GM12875 (cell line): ENCODE results near the gene ELP1.

Experiments
- H3K4me3 ChIP-seq: one replicate; pipeline ENCODE4 v1.5.1; 2011; ENCODE audit warnings: low read depth, low read length, control low read depth
- TF ChIP-seq, protein P1 (sequence below): IDR thresholded peaks from 2 replicates; pipeline ENCODE4 v1.5.1; 2011; ENCODE audit warnings: low read depth, mild to moderate bottlenecking, control low read depth, inconsistent platforms, low read length, moderate library complexity, borderline replicate concordance; ENCODE audit not compliant: insufficient read depth

The ELP1 gene

DNA sequence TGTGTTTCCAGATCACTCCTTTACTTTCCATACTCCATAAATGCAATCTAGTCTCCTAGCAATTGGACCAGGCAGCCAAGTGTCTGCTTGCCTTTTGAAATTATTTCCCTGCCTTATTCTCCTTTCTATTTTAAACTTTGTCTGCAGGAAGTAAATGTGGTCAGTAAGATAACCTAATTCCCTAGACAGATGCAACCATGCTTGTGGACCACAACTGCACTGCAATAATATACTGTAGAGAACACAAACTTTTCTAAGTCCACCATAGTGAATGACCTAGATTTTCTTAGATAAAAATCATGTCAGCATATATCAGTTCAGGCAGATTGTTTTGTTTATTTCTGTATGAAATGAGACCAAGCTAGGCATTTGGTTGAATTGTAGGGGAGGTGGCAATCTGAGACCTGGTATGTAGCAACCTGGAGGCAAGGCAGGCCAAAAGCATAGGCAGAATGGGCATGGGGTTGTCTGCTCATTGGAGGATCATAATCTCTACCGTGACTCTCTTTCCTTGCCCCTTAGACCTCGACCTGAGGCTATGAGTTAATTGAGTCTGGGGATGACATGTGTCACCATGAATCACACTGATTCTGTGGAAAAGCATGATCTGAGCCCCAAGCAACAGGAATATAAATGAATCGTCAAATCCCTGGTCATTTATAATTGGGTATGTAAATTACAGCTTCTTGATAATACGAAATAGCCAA lies 98.8 kb downstream of the ELP1 start:
- TF ChIP-seq, protein P1, sequence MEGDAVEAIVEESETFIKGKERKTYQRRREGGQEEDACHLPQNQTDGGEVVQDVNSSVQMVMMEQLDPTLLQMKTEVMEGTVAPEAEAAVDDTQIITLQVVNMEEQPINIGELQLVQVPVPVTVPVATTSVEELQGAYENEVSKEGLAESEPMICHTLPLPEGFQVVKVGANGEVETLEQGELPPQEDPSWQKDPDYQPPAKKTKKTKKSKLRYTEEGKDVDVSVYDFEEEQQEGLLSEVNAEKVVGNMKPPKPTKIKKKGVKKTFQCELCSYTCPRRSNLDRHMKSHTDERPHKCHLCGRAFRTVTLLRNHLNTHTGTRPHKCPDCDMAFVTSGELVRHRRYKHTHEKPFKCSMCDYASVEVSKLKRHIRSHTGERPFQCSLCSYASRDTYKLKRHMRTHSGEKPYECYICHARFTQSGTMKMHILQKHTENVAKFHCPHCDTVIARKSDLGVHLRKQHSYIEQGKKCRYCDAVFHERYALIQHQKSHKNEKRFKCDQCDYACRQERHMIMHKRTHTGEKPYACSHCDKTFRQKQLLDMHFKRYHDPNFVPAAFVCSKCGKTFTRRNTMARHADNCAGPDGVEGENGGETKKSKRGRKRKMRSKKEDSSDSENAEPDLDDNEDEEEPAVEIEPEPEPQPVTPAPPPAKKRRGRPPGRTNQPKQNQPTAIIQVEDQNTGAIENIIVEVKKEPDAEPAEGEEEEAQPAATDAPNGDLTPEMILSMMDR: no peak
- H3K4me3 ChIP-seq: no peak overlapping the region

DNA sequence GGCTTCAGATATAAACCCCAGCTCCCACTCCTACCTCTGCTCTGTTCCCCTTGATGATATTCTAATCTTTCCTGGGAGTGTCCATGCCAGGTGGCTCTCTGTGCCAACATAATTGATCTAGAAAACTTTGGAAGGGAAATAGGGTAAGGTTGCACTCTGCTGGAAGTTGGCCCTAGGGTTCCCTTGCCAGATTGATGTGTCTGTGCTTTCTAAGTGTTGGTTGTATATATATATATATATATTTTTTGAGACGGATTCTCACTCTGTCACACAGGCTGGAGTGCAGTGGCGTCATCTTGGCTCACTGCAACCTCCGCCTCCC lies 101.8 kb downstream of the ELP1 start:
- TF ChIP-seq, protein P1: no peak
- no peak overlapping the region for H3K4me3 ChIP-seq

DNA sequence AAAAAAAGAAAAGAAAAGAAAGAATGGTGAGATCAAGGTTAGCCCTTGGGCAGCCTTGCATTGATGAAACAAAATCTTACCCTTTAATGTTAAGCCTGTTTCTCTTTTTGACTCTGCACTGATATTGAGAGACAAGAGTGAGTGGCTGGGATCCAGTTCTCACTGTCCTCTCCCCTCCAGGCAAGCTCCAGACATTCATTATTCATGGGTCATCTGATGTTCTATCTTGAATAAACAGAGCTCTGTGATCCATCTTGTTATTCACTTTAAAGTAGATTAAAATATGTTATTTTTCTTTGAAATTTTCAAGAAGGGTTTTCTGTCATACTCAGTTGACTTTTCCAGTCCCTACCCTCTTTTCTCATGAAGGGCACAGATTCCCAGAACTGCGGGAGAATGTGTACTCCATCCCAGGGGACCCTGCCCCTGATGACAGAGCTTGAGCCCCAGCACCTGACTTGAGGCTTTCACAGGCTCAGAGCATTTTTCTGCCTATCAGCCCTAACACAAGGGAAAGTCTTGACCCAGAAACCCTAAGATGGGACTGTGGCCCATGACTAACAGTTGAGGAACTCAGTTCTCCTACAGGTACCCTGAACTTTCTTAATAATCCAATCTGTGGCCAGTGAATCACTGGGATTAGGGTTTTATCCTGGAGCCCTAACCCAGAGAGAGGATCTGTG lies 102.3 kb downstream of the ELP1 start:
- H3K4me3 ChIP-seq: no peak overlapping the region
- TF ChIP-seq, protein P1: no peak

DNA sequence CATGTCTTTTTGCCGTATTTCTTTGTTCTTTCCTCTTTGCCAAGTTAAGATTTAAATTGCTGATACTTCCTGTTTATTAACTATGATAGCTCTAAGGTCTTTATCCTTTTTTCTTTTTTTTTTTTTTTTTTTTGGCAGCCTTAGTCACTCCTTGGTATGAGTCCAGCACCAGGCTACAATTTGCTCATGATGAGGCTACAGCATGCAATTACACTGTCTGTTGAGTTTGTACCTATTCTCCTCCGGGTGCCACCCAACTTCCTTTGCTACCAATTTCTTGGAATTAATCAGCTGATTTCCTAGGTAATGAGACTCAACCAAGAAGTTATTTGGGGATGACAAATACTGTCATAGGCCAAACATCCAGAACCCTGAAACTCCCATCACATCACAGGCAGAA lies 103.7 kb downstream of the ELP1 start:
- TF ChIP-seq, protein P1: no peak

DNA sequence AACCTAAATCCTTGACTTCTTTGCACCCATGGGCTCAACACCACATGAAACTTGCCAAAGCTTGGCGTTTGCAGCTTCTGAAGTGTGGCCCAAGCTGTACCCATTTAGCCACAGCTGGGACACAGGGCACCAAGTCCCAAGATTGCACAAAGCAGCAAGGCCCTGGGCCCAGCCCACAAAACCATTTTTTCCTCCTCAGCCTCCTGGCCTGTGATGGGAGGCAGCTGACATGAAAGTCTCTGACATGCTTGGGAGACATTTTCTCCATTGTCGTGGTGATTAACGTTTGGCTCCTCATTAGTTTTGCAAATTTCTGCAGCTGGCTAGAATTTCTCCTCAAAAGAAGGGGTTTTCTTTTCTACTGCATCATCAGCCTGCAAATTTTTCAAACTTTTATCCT lies 110.1 kb downstream of the ELP1 start:
- TF ChIP-seq, protein P1: no peak

More for the DNA sequence above, 103.7 kb downstream of the ELP1 start:
- H3K4me3 ChIP-seq: no peak overlapping the region

More for the DNA sequence above, 110.1 kb downstream of the ELP1 start:
- no peak overlapping the region for H3K4me3 ChIP-seq
